ENCODE results near the gene ZFAND6.

DNA sequence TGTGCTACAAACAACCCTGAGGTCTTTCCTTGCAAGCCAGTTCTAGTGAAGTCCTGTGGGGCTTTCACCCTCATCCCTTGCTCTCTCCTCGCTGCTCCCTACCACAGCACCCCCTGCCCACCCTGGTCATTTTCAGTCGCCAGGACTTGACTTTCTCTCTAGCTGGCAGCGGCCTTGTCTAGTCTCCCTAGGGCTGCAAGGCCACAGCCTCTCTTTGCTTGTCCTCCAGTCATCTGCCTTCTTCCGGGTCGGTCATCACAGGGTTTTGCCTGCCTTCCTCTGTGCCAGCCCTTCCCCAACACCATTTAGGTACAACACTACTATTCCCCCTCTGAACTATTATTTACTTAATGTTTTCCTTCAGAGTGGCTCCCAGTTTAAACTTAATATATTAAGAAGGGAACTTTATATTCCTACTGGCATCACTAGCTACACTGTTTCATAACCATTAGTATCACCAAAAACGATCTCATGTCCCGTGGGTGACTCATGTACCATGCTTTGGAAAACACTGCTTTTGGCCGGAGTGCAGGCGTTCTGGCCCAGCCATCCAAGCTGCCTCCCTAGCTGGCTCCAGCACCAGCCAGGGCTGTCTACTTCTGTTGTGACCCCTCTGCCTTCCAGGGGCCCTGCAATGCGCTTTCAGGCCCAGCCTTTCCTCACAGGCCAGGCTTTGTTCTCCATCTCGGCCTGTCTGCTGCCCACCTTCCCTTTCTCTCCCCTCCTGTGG is 114.7 kb downstream of the ZFAND6 start:
- TF ChIP-seq, protein P1, sequence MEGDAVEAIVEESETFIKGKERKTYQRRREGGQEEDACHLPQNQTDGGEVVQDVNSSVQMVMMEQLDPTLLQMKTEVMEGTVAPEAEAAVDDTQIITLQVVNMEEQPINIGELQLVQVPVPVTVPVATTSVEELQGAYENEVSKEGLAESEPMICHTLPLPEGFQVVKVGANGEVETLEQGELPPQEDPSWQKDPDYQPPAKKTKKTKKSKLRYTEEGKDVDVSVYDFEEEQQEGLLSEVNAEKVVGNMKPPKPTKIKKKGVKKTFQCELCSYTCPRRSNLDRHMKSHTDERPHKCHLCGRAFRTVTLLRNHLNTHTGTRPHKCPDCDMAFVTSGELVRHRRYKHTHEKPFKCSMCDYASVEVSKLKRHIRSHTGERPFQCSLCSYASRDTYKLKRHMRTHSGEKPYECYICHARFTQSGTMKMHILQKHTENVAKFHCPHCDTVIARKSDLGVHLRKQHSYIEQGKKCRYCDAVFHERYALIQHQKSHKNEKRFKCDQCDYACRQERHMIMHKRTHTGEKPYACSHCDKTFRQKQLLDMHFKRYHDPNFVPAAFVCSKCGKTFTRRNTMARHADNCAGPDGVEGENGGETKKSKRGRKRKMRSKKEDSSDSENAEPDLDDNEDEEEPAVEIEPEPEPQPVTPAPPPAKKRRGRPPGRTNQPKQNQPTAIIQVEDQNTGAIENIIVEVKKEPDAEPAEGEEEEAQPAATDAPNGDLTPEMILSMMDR (IDR thresholded peaks at IDR 0.05): no peak
- TF ChIP-seq POLR2A (IDR thresholded peaks at IDR 0.05): no peak
